GM04504 (cell line): Measurements from ENCODE around the gene ESRRB.
A peak's percentile ranks its signal among the peaks of the same experiment; 100 is the strongest.

Experiments used
- DNase-seq: peaks from one replicate; pipeline ENCODE4 v3.0.0-alpha.2; 2012; ENCODE audit warnings: low read depth

ESRRB gene

DNA sequence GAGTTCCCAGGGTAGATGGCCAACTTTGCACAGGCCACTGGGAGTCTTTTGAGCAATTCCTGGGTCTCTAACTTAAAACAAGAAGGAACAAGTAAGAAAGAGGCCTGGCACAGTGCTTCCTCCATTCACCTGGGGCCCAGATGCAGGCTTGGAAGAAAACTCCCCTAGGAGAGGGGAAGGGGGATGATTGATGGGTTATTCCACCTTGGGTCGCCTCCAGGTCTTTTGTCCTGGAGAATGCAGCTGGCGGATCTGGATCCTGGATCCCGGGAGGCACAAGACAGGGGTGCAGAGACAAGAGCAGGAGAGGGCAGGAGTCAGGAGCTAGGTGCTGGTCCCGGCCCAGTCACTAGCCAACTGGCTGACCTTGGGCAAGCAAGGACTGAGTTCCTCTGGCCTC lies 74.5 kb downstream of the ESRRB start:
- no peak for DNase-seq

GRCh38 chr14:76456200-76456599 lies 80.3 kb downstream of the ESRRB start:
- peak; percentile 6 for DNase-seq

DNA sequence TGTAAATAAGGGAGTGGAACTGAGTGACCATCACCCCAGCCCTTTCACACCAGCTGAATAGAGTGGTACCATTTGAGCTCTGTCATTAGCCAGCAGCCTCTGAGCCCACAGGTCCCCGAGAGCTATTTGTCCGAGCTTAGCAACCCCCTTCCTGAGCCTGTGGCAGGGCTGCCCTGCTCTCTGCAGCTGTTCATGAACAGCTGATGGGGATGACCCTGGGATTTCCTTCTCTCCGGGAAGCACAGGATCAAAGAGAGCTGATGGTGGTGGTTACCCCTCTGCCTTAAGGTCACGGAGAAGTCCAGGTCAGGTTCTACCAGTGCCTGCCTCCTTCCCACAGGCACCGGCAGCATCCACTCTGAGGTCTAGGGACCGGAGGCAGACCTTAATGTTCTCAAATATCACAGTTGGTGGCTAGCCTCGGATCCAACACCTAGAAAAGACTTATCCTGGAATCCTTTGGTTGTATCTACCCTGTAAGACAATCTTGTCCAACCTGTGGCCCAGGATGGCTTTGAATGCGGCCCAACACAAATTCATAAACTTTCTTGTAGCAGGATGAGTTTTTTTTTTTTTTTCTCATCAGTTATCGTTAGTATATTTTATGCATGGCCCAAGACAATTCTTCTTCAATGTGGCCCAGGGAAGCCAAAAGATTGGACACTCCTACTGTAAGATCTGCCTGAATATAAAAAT lies 81.1 kb downstream of the ESRRB start:
- no peak for DNase-seq

- DNase-seq = no peak
Measured at GRCh38 chr14:76457841-76458240, 81.9 kb downstream of the ESRRB start.

DNA sequence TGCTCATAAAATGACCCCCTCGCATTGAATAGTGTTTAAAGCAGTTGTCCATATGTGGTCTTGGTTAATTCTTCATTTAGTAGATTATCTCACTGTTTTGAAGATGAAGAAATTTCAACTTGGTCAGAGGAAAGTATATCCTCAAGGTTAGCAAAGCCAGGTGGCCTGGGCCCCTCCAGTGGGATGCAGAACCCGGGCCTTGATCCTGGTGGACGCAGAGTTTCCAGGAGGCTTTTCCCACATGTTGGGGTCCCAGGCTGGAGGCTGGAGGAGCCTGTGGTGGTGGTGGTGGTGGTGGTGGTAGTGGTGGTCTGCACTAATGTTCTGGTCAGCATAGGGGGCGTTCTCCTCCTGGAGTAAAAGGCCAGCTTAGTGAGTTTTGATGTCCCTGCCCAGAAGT lies 85.9 kb downstream of the ESRRB start:
- no peak for DNase-seq

GRCh38 chr14:76462330-76462729 lies 86.4 kb downstream of the ESRRB start:
- DNase-seq = no peak

DNA sequence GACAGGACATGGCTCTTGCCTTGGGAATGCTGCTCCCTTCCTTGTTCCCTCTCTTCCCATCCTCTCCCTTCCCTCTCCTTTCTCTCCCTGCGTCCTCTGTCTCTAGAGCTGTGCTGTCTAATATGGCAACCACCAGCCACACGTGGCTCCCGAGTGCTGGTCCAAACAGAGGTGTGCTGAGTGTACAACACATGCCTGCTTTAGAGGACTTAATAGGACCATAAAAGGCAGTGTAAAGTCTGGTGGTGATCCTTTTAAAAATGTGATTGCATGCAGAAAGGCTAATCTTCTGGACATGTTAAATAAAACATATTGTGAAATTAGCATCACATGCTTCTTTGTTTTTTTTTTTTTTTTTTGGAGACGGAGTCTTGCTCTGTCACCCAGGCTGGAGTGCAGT lies 87.2 kb downstream of the ESRRB start:
- DNase-seq = no peak

GRCh38 chr14:76464856-76465255 lies 88.9 kb downstream of the ESRRB start:
- DNase-seq = no peak

DNA sequence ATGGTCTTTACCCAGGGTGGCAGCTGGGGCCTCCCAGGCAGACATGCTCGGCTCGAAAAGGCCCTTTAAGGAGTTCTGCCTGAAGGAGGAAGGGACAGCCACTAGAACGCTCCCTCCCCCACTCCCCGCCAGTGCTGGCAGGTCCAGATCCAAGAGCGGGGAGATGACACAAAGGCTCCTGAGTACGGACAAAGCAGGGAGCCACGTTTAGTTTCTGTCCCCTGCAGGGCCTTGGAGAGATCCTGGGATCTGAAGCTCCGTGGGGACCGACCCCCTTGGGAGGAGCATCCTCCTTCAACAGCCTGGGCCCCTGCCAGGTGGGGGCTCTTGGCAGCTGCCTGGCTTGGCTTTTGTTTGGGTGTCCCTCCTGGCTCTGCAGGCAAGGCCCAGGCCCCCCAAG lies 89.7 kb downstream of the ESRRB start:
- no peak for DNase-seq

DNA sequence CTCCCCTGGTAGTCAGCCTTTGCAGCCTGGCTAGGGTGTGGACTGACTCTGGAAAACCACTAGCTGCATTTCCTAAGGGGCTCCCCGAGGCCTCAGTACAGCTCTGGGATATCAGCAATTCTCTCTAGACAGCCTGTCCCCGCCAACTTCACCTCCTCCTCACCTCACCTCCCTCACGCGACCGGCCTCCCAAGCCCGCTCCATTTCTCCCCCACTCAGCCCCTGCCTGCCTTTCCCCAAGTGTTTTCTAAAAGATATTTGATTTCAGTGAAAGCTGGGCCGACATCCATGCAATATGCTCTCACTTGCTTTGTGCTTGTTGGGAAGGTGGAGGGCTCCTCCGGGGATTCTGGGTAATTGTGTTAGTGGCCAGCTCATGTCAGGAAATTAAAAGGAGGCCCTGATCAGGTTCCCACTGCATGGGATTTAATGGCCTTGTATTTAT lies 91.8 kb downstream of the ESRRB start:
- no peak for DNase-seq

DNA sequence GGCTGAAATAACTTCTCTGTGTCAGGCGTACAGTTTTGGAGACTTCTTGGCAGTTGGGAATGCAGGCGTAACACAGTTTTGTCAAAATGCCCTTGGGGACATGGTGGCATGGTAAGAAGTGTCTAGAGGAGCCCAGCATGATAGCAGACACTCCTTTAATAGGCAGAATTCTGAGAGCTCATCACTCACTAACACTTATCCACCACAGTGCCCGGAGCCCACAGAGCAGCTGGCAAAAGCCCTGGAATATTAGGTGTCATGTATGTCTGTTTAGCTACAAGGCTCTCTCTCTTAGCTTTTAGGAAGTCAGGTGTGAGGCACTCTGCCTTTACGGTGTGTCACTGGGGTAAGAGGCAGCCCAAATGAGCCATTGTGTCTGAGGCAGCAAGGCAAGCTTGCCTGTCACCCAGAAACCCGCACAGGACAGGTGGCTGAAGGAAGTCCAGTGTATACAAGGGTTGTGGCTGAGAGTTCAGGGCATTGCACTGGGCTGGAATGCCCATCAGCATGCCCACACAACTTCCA lies 96.3 kb downstream of the ESRRB start:
- DNase-seq = no peak

GRCh38 chr14:76473481-76474263 lies 97.7 kb downstream of the ESRRB start:
- DNase-seq = no peak

GRCh38 chr14:76480426-76480825 lies 104.5 kb downstream of the ESRRB start:
- no peak for DNase-seq

DNA sequence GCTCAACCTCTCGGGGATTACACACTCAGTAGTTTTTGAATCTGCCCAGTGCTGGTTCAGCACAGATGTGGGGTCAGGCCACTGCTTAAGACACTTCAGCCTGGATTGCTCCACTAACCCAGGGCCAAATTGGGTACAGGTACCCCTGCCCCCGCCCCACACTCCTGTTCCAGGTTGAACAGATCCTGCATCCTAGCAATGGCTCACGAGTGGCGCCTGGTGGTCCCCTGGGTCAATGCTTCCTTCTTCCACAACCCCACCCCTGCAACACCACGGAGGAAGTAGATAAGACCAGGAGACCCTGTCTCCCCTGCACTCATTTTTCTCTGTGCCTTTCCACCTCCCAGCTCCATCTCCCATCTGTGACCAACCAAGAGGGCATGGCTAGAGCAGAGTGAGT lies 108.4 kb downstream of the ESRRB start:
- DNase-seq = no peak

- DNase-seq = no peak
Measured at GRCh38 chr14:76486251-76486743, 110.4 kb downstream of the ESRRB start.

GRCh38 chr14:76488551-76488950 lies 112.6 kb downstream of the ESRRB start:
- no peak for DNase-seq

GRCh38 chr14:76489667-76490066 lies 113.7 kb downstream of the ESRRB start:
- no peak for DNase-seq

- no peak for DNase-seq
Measured at GRCh38 chr14:76490111-76490510, 114.2 kb downstream of the ESRRB start.

DNA sequence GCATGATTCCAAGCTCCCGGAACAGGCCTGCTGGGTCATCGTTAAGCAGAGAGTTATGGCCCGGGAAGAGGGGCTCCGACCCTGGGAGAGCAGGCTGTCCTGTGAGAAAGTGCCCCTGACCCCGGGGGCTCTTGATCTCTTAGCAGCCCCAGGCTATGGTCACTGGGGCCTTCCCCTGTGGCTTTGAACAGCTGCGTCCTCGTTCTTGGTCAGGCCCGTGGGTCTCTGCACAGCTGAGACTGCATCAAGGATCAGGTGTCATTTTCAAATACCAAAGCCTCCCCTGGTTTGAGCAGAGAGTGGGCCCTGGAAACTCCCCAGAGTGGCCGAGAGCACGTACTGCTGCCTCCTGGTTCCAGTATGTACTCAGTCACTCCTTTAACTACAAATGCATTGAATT lies 114.8 kb downstream of the ESRRB start:
- DNase-seq = no peak

- DNase-seq = no peak
Measured at GRCh38 chr14:76491172-76491930, 115.4 kb downstream of the ESRRB start.

DNA sequence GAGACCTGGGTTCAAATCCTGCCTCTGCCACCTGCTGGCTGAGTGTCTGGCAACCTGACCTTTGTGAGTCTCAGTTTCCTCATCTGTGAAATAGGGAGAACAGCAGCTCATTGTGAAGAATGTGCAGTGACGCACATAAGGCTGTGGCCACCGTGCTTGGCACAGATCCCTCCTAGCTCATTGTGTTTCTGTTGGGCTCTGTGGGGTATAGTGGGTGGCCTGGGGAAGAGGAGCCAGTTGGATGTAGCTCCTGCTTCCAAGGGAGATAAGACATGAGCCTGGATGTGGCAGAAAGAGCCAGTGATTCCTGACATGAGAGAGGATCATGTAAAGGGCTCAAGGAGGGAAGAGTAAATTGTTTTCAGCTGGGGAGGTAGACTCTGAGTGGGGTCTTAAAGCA lies 120.0 kb downstream of the ESRRB start:
- DNase-seq = no peak

DNA sequence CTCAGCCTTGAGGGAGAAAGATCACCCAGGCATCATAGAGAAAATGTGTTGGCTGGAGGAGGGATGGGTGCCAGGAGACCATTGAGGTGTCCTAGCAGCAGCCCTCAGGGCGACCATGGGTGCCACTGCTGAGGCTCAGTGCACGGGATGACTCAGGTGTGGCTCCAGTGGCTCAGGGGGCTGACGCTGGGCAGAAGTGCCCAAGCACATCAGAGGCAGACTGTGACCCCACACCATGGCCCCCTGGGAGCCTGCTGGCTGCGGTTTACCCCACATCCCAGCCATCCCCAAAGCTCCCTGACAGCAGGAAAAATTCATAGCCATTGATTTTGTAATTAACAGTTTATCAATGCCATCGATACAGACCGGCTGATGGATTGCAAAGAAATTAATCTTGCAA lies 120.7 kb downstream of the ESRRB start:
- no peak for DNase-seq
